ENCODE data around the gene TPM4.

DNA sequence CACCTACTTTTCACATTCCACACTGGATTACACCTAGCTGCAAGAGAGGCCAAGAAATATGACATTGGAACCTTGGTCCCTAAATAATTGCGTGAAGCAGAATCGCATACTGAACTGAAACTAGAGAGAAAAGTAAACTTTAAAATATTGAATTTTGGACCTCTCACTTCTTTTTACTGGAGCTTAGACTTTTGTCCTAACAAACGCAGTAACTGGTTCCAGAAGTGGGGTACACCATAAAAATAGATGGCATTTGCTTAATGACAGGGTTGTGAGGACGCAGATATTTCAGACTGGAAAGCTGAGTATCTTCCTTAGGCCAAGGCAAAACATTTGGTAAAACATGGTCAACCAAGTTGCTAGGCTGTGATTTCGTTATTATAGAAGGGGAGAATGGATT lies 19.2 kb upstream of the TPM4 start:
- TF ChIP-seq, protein P1, sequence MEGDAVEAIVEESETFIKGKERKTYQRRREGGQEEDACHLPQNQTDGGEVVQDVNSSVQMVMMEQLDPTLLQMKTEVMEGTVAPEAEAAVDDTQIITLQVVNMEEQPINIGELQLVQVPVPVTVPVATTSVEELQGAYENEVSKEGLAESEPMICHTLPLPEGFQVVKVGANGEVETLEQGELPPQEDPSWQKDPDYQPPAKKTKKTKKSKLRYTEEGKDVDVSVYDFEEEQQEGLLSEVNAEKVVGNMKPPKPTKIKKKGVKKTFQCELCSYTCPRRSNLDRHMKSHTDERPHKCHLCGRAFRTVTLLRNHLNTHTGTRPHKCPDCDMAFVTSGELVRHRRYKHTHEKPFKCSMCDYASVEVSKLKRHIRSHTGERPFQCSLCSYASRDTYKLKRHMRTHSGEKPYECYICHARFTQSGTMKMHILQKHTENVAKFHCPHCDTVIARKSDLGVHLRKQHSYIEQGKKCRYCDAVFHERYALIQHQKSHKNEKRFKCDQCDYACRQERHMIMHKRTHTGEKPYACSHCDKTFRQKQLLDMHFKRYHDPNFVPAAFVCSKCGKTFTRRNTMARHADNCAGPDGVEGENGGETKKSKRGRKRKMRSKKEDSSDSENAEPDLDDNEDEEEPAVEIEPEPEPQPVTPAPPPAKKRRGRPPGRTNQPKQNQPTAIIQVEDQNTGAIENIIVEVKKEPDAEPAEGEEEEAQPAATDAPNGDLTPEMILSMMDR (IDR thresholded peaks at IDR 0.05): no peak
- no peak for TF ChIP-seq POLR2A (IDR thresholded peaks at IDR 0.05)
- no peak for TF ChIP-seq POLR2AphosphoS5 (IDR thresholded peaks at IDR 0.05)
- no peak for TF ChIP-seq EP300 (IDR thresholded peaks at IDR 0.05)
